GM23338 (cell line): ENCODE measurements around the gene FAM177A1. TPM values are rescaled to one million over a fixed set of nuclear protein-coding genes. Genes with fewer than 3 reads are reported as not detected.

Experiments used
- ATAC-seq: fragments of 200-7000 bp; cut with Tn5 transposase; 3 replicates; pipeline ENCODE4 v1.9.1; 2020
- DNase-seq: peaks from one replicate; pipeline ENCODE4 v3.0.0-alpha.2; 2015; ENCODE audit warnings: low spot score
- H2AFZ ChIP-seq: fragments of 200-600 bp; sonication (generic); 2 replicates; pipeline ENCODE4 v1.8.0; 2016; ENCODE audit warnings: antibody characterized with exemption, mild to moderate bottlenecking, moderate library complexity
- H3F3A ChIP-seq: fragments of 200-600 bp; sonication (generic); replicated peaks from 2 replicates; pipeline ENCODE4 v1.8.0; 2017; ENCODE audit warnings: antibody characterized with exemption, mixed run types, low read depth
- H3K27ac ChIP-seq: fragments of 200-600 bp; sonication (generic); 2 replicates; pipeline ENCODE4 v1.6.1; 2016; ENCODE audit warnings: low read depth
- H3K27me3 ChIP-seq: fragments of 200-600 bp; sonication (generic); 2 replicates; pipeline ENCODE4 v1.8.0; 2016; ENCODE audit warnings: mild to moderate bottlenecking, mixed run types, moderate library complexity; ENCODE audit not compliant: insufficient read depth
- H3K36me3 ChIP-seq: fragments of 200-600 bp; sonication (generic); 2 replicates; pipeline ENCODE4 v1.8.0; 2016; ENCODE audit warnings: mild to moderate bottlenecking; ENCODE audit not compliant: insufficient read depth
- H3K4me1 ChIP-seq: fragments of 200-600 bp; sonication (generic); 2 replicates; pipeline ENCODE4 v1.8.0; 2016; ENCODE audit warnings: mild to moderate bottlenecking, moderate library complexity; ENCODE audit not compliant: insufficient read depth
- H3K4me2 ChIP-seq: fragments of 200-600 bp; sonication (generic); 2 replicates; pipeline ENCODE4 v1.7.1; 2017; ENCODE audit warnings: mixed run types
- H3K4me3 ChIP-seq: fragments of 200-600 bp; sonication (generic); 2 replicates; pipeline ENCODE4 v1.6.1; 2016; ENCODE audit warnings: mixed run types
- H3K79me2 ChIP-seq: fragments of 200-600 bp; sonication (generic); replicated peaks from 2 replicates; pipeline ENCODE4 v1.8.0; 2017; ENCODE audit warnings: mild to moderate bottlenecking; ENCODE audit not compliant: insufficient read depth
- H3K9me2 ChIP-seq: fragments of 200-600 bp; sonication (generic); 2 replicates; pipeline ENCODE4 v1.8.0; 2017; ENCODE audit not compliant: insufficient read depth
- H4K20me1 ChIP-seq: fragments of 200-600 bp; sonication (generic); replicated peaks from 2 replicates; pipeline ENCODE4 v1.8.0; 2017; ENCODE audit warnings: mild to moderate bottlenecking; ENCODE audit not compliant: insufficient read depth
- H3K27ac Mint-ChIP-seq: 2 replicates; pipeline ENCODE4 v1.8.0; 2020; ENCODE audit warnings: inconsistent platforms, mild to moderate bottlenecking, moderate library complexity, mixed read lengths
- H3K27me3 Mint-ChIP-seq: 3 replicates; pipeline ENCODE4 v1.8.0; 2022; ENCODE audit warnings: low read depth, mild to moderate bottlenecking, moderate library complexity, mixed read lengths, inconsistent platforms; ENCODE audit not compliant: insufficient read depth, poor library complexity
- H3K36me3 Mint-ChIP-seq: 3 replicates; pipeline ENCODE4 v1.8.0; 2021; ENCODE audit warnings: low read depth, mild to moderate bottlenecking, inconsistent platforms, moderate library complexity, mixed read lengths
- H3K4me1 Mint-ChIP-seq: 3 replicates; pipeline ENCODE4 v1.8.0; 2020; ENCODE audit warnings: mild to moderate bottlenecking, inconsistent platforms, mixed read lengths
- H3K4me3 Mint-ChIP-seq: 3 replicates; pipeline ENCODE4 v1.8.0; 2021; ENCODE audit warnings: moderate library complexity, mild to moderate bottlenecking, inconsistent platforms, mixed read lengths
- H3K9me3 Mint-ChIP-seq: 3 replicates; pipeline ENCODE4 v1.8.0; 2020; ENCODE audit warnings: moderate library complexity, mild to moderate bottlenecking, inconsistent platforms, mixed read lengths
- CREB1 ChIP-seq: fragments of 250-450 bp; sonication (Bioruptor Pico); IDR thresholded peaks from 2 replicates; pipeline ENCODE4 v1.5.0; 2020; ENCODE audit warnings: low read depth, mild to moderate bottlenecking, moderate library complexity
- EZH2 ChIP-seq: fragments of 200-600 bp; sonication (generic); IDR thresholded peaks from one replicate; pipeline ENCODE4 v1.8.0; 2017; ENCODE audit warnings: antibody characterized with exemption, mild to moderate bottlenecking, low read depth; ENCODE audit not compliant: unreplicated experiment
- EZH2phosphoT487 ChIP-seq: fragments of 200-600 bp; sonication (generic); IDR thresholded peaks from one replicate; pipeline ENCODE4 v1.8.1; 2018; ENCODE audit warnings: antibody characterized with exemption; ENCODE audit not compliant: unreplicated experiment
- JUNB ChIP-seq: IDR thresholded peaks from one replicate; pipeline ENCODE4 v1.6.1; 2016; ENCODE audit warnings: antibody characterized with exemption; ENCODE audit not compliant: unreplicated experiment
- NANOG ChIP-seq: IDR thresholded peaks from 2 replicates; pipeline ENCODE4 v1.6.1; 2016; ENCODE audit warnings: antibody characterized with exemption, borderline replicate concordance
- POLR2AphosphoS5 ChIP-seq: IDR thresholded peaks from 2 replicates; pipeline ENCODE4 v1.6.1; 2016; ENCODE audit warnings: antibody characterized with exemption, low read depth
- STAT1 ChIP-seq: IDR thresholded peaks from one replicate; pipeline ENCODE4 v1.6.1; 2016; ENCODE audit warnings: antibody characterized with exemption; ENCODE audit not compliant: unreplicated experiment
- ZNF114 ChIP-seq: fragments of 250-450 bp; sonication (Bioruptor Pico); IDR thresholded peaks from 2 replicates; pipeline ENCODE4 v1.5.0; 2020; ENCODE audit warnings: mild to moderate bottlenecking, moderate library complexity
- ZNF331 ChIP-seq: fragments of 250-450 bp; sonication (Bioruptor Pico); IDR thresholded peaks from 2 replicates; pipeline ENCODE4 v1.5.0; 2020; ENCODE audit warnings: low read depth, mild to moderate bottlenecking, moderate library complexity
- polyA plus RNA-seq: library from polyadenylated mRNA; unstranded; fragments of >200 nt; fragmentation: Nextera tagmentation; extraction: Ambion mirVana; gene quantifications from 2 replicates; pipeline ENCODE4 v1.2.1, GENCODE V29; 2016
- total RNA-seq: library from RNA; depleted of rRNA; stranded (reverse); fragments of >200 nt; shearing (Covaris generic); gene quantifications from 2 replicates; pipeline ENCODE4 v1.2.3, GENCODE V29; 2014
- TF ChIP-seq, protein P1 (sequence below): IDR thresholded peaks from one replicate; pipeline ENCODE4 v1.6.1; 2018; ENCODE audit warnings: antibody characterized with exemption; ENCODE audit not compliant: unreplicated experiment
- TF ChIP-seq, protein P2 (sequence below), 2 experiments: fragments of 200-600 bp in 1 of 2; sonication (generic) in 1 of 2; conservative IDR thresholded peaks; 2 replicates each; pipeline versions ENCODE4 v1.5.1 to v1.6.1; 2016 to 2017; ENCODE audit warnings: antibody characterized with exemption in 2 of 2, low read depth in 2 of 2, mild to moderate bottlenecking in 2 of 2, moderate library complexity in 1 of 2

Gene FAM177A1
- total and polyA plus RNA-seq, 2 experiments from 2014 or later: 22.8 to 72.5 TPM

DNA sequence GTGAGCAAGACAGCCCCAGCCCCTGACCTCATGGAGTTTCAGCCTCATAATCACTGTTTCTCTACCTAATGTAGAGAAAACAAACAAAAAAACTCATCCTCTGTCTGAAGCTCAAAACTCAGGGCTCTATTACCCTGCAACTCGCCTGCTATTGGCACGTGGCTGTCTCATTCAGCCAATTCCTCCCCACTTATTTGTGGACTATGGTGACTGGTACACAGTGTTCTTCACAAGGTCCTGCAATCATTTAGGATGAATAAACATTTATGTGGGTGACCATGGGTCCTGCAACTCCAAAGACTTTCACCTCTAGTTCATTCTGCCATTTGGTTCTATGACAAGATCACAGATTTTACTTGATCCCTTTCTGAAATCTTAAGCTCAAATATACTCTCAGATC is 71.0 kb downstream of the FAM177A1 start:
- ATAC-seq: no peak
- peaks cover 6% of the 10 kb centered on the region; the same call in 1 of the 2 replicates for H3K4me1 ChIP-seq
- peaks cover 5% of the 10 kb centered on the region; the same call in 2 of the 3 replicates for H3K9me3 Mint-ChIP-seq
- no peaks in the 10 kb centered on the region for H3K9me2 ChIP-seq
- no peaks in the 10 kb centered on the region for H4K20me1 ChIP-seq
- no peak overlapping the region for H3K27ac ChIP-seq
- H3K4me3 Mint-ChIP-seq: no peak overlapping the region
- H3F3A ChIP-seq: no peaks in the 10 kb centered on the region
- H3K27ac Mint-ChIP-seq: no peak overlapping the region
- H3K79me2 ChIP-seq: 0 out of 2 replicates have a peak, but pooled peaks cover 7% of the 10 kb centered on the region
- TF ChIP-seq ZNF114 (CRISPR knock-in tag) (no peak), STAT1 (no peak), ZNF331 (CRISPR knock-in tag) (no peak)
- peaks cover under 1% of the 10 kb centered on the region for H3K36me3 ChIP-seq
- peaks cover 33% of the 10 kb centered on the region for H3K36me3 Mint-ChIP-seq
- no peak overlapping the region for H3K4me2 ChIP-seq
- H3K27me3 ChIP-seq: no peaks in the 10 kb centered on the region
- H3K27me3 Mint-ChIP-seq: peaks cover 6% of the 10 kb centered on the region
- H2AFZ ChIP-seq: no peak overlapping the region
- no peak for DNase-seq
- H3K4me3 ChIP-seq: no peak overlapping the region
- H3K4me1 Mint-ChIP-seq: peaks cover 15% of the 10 kb centered on the region

DNA sequence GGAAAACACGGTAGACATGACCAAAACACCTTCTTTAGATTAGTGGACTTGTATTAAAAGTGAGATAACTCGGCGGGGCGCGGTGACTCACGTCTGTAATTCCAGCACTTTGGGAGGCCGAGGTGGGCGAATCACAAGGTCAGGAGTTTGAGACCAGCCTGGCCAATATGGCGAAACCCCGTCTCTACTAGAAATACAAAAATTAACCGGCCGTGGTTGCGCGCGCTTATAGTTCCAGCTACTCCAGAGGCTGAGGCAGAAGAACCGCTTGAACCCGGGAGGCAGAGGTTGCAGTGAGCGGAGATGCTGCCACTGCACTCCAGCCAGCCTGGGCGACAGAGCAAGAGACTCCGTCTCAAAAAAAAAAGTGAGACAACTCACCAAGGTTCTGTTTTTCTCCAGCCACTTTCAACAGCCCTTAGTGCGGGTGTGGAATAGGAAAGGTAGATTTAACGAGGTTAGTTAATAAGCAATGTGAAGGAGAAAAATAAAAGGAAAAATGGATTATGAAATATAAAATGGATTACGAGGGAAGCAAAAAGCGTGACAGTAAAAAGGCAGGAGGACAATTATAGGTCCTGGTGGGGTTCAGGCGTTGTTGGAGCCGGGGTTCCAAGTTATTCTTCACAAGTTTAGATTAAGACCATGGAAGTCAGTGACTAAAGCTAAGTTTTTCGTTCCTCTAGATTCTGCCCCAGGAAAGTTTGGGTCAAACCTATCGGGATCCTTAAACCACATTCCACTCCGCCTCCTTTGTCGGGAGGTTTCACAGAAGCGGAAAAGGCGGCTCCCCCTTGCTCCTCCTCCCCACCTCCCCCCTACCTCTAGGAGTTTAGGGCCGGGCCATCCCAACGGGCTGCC is 75.2 kb downstream of the FAM177A1 start:
- TF ChIP-seq STAT1 (no peak), POLR2AphosphoS5 (peak; percentile 72)
- H3F3A ChIP-seq: no peaks in the 10 kb centered on the region
- peaks cover 10% of the 10 kb centered on the region for H3K36me3 Mint-ChIP-seq
- ATAC-seq (no peak), DNase-seq (no peak)
- H3K27me3 Mint-ChIP-seq: peaks cover 9% of the 10 kb centered on the region
- peak overlapping the region; percentile 98 for H3K27ac ChIP-seq
- peak overlapping the region; percentile 100 for H3K27ac Mint-ChIP-seq
- H3K36me3 ChIP-seq: no peaks in the 10 kb centered on the region
- no peaks in the 10 kb centered on the region for H4K20me1 ChIP-seq
- H2AFZ ChIP-seq: peak overlapping the region; percentile 30
- no peaks in the 10 kb centered on the region for H3K27me3 ChIP-seq
- peaks cover 25% of the 10 kb centered on the region; the same call in 1 of the 2 replicates for H3K79me2 ChIP-seq
- peak overlapping the region; percentile 84 for H3K4me2 ChIP-seq
- H3K4me1 ChIP-seq: peaks cover 9% of the 10 kb centered on the region; the same call in 1 of the 2 replicates
- peak overlapping the region; percentile 77 for H3K4me3 ChIP-seq
- no peaks in the 10 kb centered on the region for H3K9me2 ChIP-seq
- H3K4me1 Mint-ChIP-seq: peaks cover 14% of the 10 kb centered on the region
- peak overlapping the region; percentile 96 for H3K4me3 Mint-ChIP-seq
- H3K9me3 Mint-ChIP-seq: no peaks in the 10 kb centered on the region

DNA sequence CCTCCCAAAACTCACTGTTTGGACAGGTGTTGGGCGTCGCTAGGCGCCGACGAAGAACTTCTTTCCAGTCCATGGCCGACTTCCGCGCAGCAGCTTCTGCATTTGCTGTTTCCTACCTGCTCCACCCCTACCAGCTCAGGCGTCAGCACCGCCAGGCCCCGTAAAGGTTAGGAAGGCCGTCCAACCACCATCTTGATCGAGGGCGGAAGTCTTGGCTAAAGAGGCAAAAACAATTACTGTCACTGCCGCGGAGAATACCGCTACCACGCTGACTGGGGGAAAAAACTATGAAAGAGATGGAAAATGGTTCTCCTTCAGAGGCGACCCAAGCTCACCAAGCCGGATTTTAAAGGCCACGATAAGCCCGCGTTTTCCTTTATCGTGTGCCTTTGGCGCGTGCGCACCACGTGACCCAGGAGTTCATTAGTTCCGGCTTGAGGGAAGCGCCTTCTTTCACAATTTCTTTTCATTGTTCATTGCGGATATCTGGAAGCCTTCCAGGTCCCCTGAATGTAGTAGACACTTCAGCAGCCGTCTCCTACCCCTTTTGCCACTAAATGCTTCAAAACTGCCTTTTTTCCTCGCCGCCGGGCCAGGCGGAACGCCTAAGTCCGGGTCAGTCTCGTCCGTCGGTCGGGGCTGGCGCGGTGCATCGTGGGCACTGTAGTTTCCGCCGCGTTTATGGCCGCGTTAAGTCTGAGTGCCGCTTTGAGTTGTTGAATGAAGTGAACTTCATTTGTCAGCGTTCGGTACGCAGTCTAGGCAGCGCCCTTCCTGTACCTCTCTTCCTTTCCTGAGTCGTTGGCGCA is 76.0 kb downstream of the FAM177A1 start, which contains the start of the genes PPP2R3C and PRORP:
Gene PPP2R3C, minus strand, starts transcription at position 104 of the 809 bp plus-strand sequence. Its CDS starts 31 bp downstream, at position 73.
Gene PRORP, plus strand, starts transcription at position 666 of the 809 bp plus-strand sequence. CDS start 694 bp downstream, outside the sequence.
- H3K27ac Mint-ChIP-seq: peak within 1 kb of the TSS; percentile 100
- peaks cover 7% of the 10 kb centered on the region for H3K36me3 Mint-ChIP-seq
- no peak for TF ChIP-seq ZNF331 (CRISPR knock-in tag)
- TF ChIP-seq EZH2: no peak
- no peak for TF ChIP-seq JUNB
- peak; percentile 69 for TF ChIP-seq POLR2AphosphoS5
- TF ChIP-seq EZH2phosphoT487: no peak
- peak; percentile 78 for TF ChIP-seq CREB1
- TF ChIP-seq, protein P1, sequence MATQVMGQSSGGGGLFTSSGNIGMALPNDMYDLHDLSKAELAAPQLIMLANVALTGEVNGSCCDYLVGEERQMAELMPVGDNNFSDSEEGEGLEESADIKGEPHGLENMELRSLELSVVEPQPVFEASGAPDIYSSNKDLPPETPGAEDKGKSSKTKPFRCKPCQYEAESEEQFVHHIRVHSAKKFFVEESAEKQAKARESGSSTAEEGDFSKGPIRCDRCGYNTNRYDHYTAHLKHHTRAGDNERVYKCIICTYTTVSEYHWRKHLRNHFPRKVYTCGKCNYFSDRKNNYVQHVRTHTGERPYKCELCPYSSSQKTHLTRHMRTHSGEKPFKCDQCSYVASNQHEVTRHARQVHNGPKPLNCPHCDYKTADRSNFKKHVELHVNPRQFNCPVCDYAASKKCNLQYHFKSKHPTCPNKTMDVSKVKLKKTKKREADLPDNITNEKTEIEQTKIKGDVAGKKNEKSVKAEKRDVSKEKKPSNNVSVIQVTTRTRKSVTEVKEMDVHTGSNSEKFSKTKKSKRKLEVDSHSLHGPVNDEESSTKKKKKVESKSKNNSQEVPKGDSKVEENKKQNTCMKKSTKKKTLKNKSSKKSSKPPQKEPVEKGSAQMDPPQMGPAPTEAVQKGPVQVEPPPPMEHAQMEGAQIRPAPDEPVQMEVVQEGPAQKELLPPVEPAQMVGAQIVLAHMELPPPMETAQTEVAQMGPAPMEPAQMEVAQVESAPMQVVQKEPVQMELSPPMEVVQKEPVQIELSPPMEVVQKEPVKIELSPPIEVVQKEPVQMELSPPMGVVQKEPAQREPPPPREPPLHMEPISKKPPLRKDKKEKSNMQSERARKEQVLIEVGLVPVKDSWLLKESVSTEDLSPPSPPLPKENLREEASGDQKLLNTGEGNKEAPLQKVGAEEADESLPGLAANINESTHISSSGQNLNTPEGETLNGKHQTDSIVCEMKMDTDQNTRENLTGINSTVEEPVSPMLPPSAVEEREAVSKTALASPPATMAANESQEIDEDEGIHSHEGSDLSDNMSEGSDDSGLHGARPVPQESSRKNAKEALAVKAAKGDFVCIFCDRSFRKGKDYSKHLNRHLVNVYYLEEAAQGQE: no peak
- TF ChIP-seq ZNF114 (CRISPR knock-in tag): no peak
- TF ChIP-seq, protein P2, sequence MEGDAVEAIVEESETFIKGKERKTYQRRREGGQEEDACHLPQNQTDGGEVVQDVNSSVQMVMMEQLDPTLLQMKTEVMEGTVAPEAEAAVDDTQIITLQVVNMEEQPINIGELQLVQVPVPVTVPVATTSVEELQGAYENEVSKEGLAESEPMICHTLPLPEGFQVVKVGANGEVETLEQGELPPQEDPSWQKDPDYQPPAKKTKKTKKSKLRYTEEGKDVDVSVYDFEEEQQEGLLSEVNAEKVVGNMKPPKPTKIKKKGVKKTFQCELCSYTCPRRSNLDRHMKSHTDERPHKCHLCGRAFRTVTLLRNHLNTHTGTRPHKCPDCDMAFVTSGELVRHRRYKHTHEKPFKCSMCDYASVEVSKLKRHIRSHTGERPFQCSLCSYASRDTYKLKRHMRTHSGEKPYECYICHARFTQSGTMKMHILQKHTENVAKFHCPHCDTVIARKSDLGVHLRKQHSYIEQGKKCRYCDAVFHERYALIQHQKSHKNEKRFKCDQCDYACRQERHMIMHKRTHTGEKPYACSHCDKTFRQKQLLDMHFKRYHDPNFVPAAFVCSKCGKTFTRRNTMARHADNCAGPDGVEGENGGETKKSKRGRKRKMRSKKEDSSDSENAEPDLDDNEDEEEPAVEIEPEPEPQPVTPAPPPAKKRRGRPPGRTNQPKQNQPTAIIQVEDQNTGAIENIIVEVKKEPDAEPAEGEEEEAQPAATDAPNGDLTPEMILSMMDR (conservative IDR thresholded peaks at IDR 0.05; ENCODE audit: low read depth in 2 of 2): no peak
- TF ChIP-seq NANOG: no peak

More for the DNA sequence above, 76.0 kb downstream of the FAM177A1 start, which contains the start of the genes PPP2R3C and PRORP:
- H2AFZ ChIP-seq: peak within 1 kb of the TSS; percentile 85
- H3K36me3 ChIP-seq: no peaks in the 10 kb centered on the region
- peak within 1 kb of the TSS; percentile 98 for H3K27ac ChIP-seq
- H4K20me1 ChIP-seq: no peaks in the 10 kb centered on the region
- Mint-ChIP-seq H3K27me3 (peaks cover 9% of the 10 kb centered on the region), H3K9me3 (no peaks in the 10 kb centered on the region), H3K4me3 (peak within 1 kb of the TSS; percentile 96), H3K4me1 (peaks cover 14% of the 10 kb centered on the region)
- H3F3A ChIP-seq: no peaks in the 10 kb centered on the region
- H3K4me2 ChIP-seq: peak within 1 kb of the TSS; percentile 84
- H3K9me2 ChIP-seq: no peaks in the 10 kb centered on the region
- peaks cover 25% of the 10 kb centered on the region; the same call in 1 of the 2 replicates for H3K79me2 ChIP-seq
- ATAC-seq (peak; percentile 89), DNase-seq (peak; percentile 98)
- H3K27me3 ChIP-seq: no peaks in the 10 kb centered on the region
- peaks cover 9% of the 10 kb centered on the region; the same call in 1 of the 2 replicates for H3K4me1 ChIP-seq
- peak within 1 kb of the TSS; percentile 77 for H3K4me3 ChIP-seq
